Subcutaneous abdominal adipose tissue (tissue), 5 donors: ENCODE data around the gene EPN1.

Source experiments
- H3K27ac ChIP-seq: one replicate; pipeline ENCODE4 v1.7.0; 2013; ENCODE audit warnings: low read depth, mild to moderate bottlenecking, inconsistent platforms, low read length, moderate library complexity
- H3K27me3 ChIP-seq, 5 donors: one replicate each; pipeline ENCODE4 v1.7.0; 2013; ENCODE audit warnings: low read length in 5 of 5, inconsistent platforms in 1 of 5; ENCODE audit not compliant: control insufficient read depth in 5 of 5, insufficient read depth in 4 of 5
- H3K36me3 ChIP-seq, 5 donors: one replicate each; pipeline ENCODE4 v1.7.0; 2013; ENCODE audit warnings: low read length in 5 of 5; ENCODE audit not compliant: control insufficient read depth in 5 of 5, insufficient read depth in 5 of 5
- H3K4me1 ChIP-seq, 5 donors: one replicate each; pipeline ENCODE4 v1.7.0; 2013; ENCODE audit warnings: low read length in 5 of 5, mild to moderate bottlenecking in 3 of 5, moderate library complexity in 1 of 5; ENCODE audit not compliant: control insufficient read depth in 5 of 5, insufficient read depth in 5 of 5
- H3K4me3 ChIP-seq, 5 donors: one replicate each; pipeline ENCODE4 v1.7.0; 2013; ENCODE audit warnings: low read length in 5 of 5, low read depth in 1 of 5
- H3K9ac ChIP-seq, 5 donors: one replicate each; pipeline ENCODE4 v1.7.0; 2013; ENCODE audit warnings: low read length in 5 of 5, mild to moderate bottlenecking in 4 of 5, moderate library complexity in 3 of 5
- H3K9me3 ChIP-seq, 5 donors: one replicate each; pipeline ENCODE4 v1.7.0; 2013; ENCODE audit warnings: low read length in 5 of 5; ENCODE audit not compliant: control insufficient read depth in 5 of 5
- donor health status: healthy.
- donor health status: healthy.
- donor health status: healthy.
- donor health status: healthy.
- donor health status: healthy.

The EPN1 gene

GRCh38 chr19:55685776-55686175 lies 10.8 kb downstream of the EPN1 start:
- H3K9ac ChIP-seq, result no peak overlapping the region

GRCh38 chr19:55686311-55687050 lies 11.5 kb downstream of the EPN1 start:
- H3K27me3 ChIP-seq, result no peaks in the 10 kb centered on the region
- no peak overlapping the region for H3K4me3 ChIP-seq
- no peaks in the 10 kb centered on the region for H3K4me1 ChIP-seq
- no peak overlapping the region for H3K9ac ChIP-seq
- H3K36me3 ChIP-seq, result peaks cover under 1 to 91% (median 73%) of the 10 kb centered on the region in 5 donors
- no peak overlapping the region for H3K27ac ChIP-seq
- H3K9me3 ChIP-seq, result no peaks in the 10 kb centered on the region

More at GRCh38 chr19:55685776-55686175, 10.8 kb downstream of the EPN1 start:
- Histone ChIP-seq H3K27me3 (no peaks in the 10 kb centered on the region), H3K27ac (no peak overlapping the region), H3K4me3 (no peak overlapping the region), H3K9me3 (no peaks in the 10 kb centered on the region), H3K4me1 (peaks cover 0 to 6% (median 3%) of the 10 kb centered on the region in 5 donors), H3K36me3 (peaks cover 2 to 91% (median 75%) of the 10 kb centered on the region in 5 donors)

- no peak overlapping the region for H3K27ac ChIP-seq
- H3K4me1 ChIP-seq, result no peaks in the 10 kb centered on the region
- H3K9me3 ChIP-seq, result no peaks in the 10 kb centered on the region
- H3K36me3 ChIP-seq, result peaks cover 0 to 92% (median 77%) of the 10 kb centered on the region in 5 donors
- H3K4me3 ChIP-seq, result no peak overlapping the region
- no peaks in the 10 kb centered on the region for H3K27me3 ChIP-seq
- H3K9ac ChIP-seq, result no peak overlapping the region
Observed at GRCh38 chr19:55687281-55688201, 12.5 kb downstream of the EPN1 start.

- Histone ChIP-seq H3K4me1 (no peaks in the 10 kb centered on the region), H3K9ac (no peak overlapping the region), H3K4me3 (no peak overlapping the region), H3K27ac (no peak overlapping the region), H3K36me3 (peaks cover 0 to 96% (median 83%) of the 10 kb centered on the region in 5 donors), H3K9me3 (no peaks in the 10 kb centered on the region), H3K27me3 (no peaks in the 10 kb centered on the region)
Observed at GRCh38 chr19:55688422-55689218, 13.6 kb downstream of the EPN1 start.

GRCh38 chr19:55689411-55690108 lies 14.5 kb downstream of the EPN1 start:
- Histone ChIP-seq H3K9ac (no peak overlapping the region), H3K27me3 (no peaks in the 10 kb centered on the region), H3K27ac (no peak overlapping the region), H3K4me1 (no peaks in the 10 kb centered on the region), H3K36me3 (peaks cover 0 to 96% (median 83%) of the 10 kb centered on the region in 5 donors), H3K4me3 (no peak overlapping the region), H3K9me3 (no peaks in the 10 kb centered on the region)

- Histone ChIP-seq H3K27me3 (no peaks in the 10 kb centered on the region), H3K9me3 (no peaks in the 10 kb centered on the region), H3K4me3 (no peak overlapping the region), H3K4me1 (no peaks in the 10 kb centered on the region), H3K36me3 (peaks cover 0 to 96% (median 86%) of the 10 kb centered on the region in 5 donors), H3K27ac (no peak overlapping the region), H3K9ac (no peak overlapping the region)
Observed at GRCh38 chr19:55690109-55690768, 15.2 kb downstream of the EPN1 start.

GRCh38 chr19:55690769-55691545 lies 15.9 kb downstream of the EPN1 start:
- H3K27me3 ChIP-seq, result no peaks in the 10 kb centered on the region
- H3K4me3 ChIP-seq, result no peak overlapping the region
- H3K9me3 ChIP-seq, result no peaks in the 10 kb centered on the region
- no peak overlapping the region for H3K27ac ChIP-seq
- H3K9ac ChIP-seq, result no peak overlapping the region
- H3K4me1 ChIP-seq, result peaks cover 0 to 2% (median 0%) of the 10 kb centered on the region in 5 donors
- peaks cover 0 to 96% (median 86%) of the 10 kb centered on the region in 5 donors for H3K36me3 ChIP-seq

GRCh38 chr19:55691561-55692481 lies 16.8 kb downstream of the EPN1 start:
- Histone ChIP-seq H3K9ac (no peak overlapping the region), H3K9me3 (no peaks in the 10 kb centered on the region), H3K36me3 (peaks cover 0 to 96% (median 88%) of the 10 kb centered on the region in 5 donors)

More at GRCh38 chr19:55691561-55692481, 16.8 kb downstream of the EPN1 start:
- H3K4me1 ChIP-seq, result peaks cover 0 to 2% (median 0%) of the 10 kb centered on the region in 5 donors
- no peaks in the 10 kb centered on the region for H3K27me3 ChIP-seq
- no peak overlapping the region for H3K27ac ChIP-seq
- H3K4me3 ChIP-seq, result no peak overlapping the region
